AG10803 (cell line): ENCODE results near the gene COX10.

ENCODE experiments used
- DNase-seq: peaks from one replicate; pipeline ENCODE4 v3.0.0; 2010; ENCODE audit warnings: low read depth
- H3K4me3 ChIP-seq: 2 replicates; pipeline ENCODE4 v1.5.1; 2011; ENCODE audit warnings: mild to moderate bottlenecking, low read length, control low read depth
- CTCF ChIP-seq: conservative IDR thresholded peaks from 2 replicates; pipeline ENCODE4 v1.5.1; 2011; ENCODE audit warnings: mild to moderate bottlenecking, low read length, control low read depth, inconsistent platforms

The COX10 gene

GRCh38 chr17:14119546-14119945 is 50.2 kb downstream of the COX10 start:
- H3K4me3 ChIP-seq: no peak overlapping the region
- DNase-seq: no peak
- TF ChIP-seq CTCF: no peak

GRCh38 chr17:14121952-14122351 is 52.6 kb downstream of the COX10 start:
- TF ChIP-seq CTCF: no peak
- DNase-seq: no peak

GRCh38 chr17:14123619-14124278 is 54.4 kb downstream of the COX10 start:
- H3K4me3 ChIP-seq: no peak overlapping the region
- DNase-seq: no peak
- TF ChIP-seq CTCF: no peak

More at GRCh38 chr17:14121952-14122351, 52.6 kb downstream of the COX10 start:
- H3K4me3 ChIP-seq: no peak overlapping the region

- TF ChIP-seq CTCF: no peak
- DNase-seq: no peak
- no peak overlapping the region for H3K4me3 ChIP-seq
Measured at GRCh38 chr17:14124854-14125253, 55.5 kb downstream of the COX10 start.

- TF ChIP-seq CTCF: no peak
- DNase-seq: no peak
- peak overlapping the region; percentile 43 for H3K4me3 ChIP-seq
Measured at GRCh38 chr17:14125518-14126137, 56.3 kb downstream of the COX10 start.

GRCh38 chr17:14133104-14133503 is 63.8 kb downstream of the COX10 start:
- no peak for DNase-seq
- no peak overlapping the region for H3K4me3 ChIP-seq
- no peak for TF ChIP-seq CTCF

GRCh38 chr17:14134456-14134855 is 65.2 kb downstream of the COX10 start:
- no peak for DNase-seq
- TF ChIP-seq CTCF: no peak
- H3K4me3 ChIP-seq: no peak overlapping the region
